PC-9 (cell line): Measurements from ENCODE around the gene SUFU. TPM values are rescaled to one million over a fixed set of nuclear protein-coding genes. Genes with fewer than 3 reads are reported as not detected.

Experiments used
- BruUV-seq: library from RNA; stranded (reverse); fragments of 400-500 nt; replicated peaks from 2 replicates; lab custom pipeline; 2021; lab: Mats Ljungman, UMichigan
- CTCF ChIA-PET: fragments of 300-600 bp; sonication (Branson Sonifier 250); formaldehyde crosslinking; loops from one replicate; lab custom pipeline; 2022; ENCODE audit warnings: antibody characterized with exemption; lab: Charles Lee
- POLR2A ChIA-PET: fragments of 300-600 bp; sonication (Branson Sonifier 250); formaldehyde crosslinking; loops from one replicate; lab custom pipeline; 2022; ENCODE audit warnings: antibody characterized with exemption; ENCODE audit not compliant: unreplicated experiment; lab: Charles Lee
- DNase-seq, 2 experiments: peaks; one replicate each; pipeline versions ENCODE4 v3.0.0 to v3.0.0-alpha.2; 2015 to 2022; ENCODE audit warnings: mixed read lengths in 1 of 2
- H2AFZ ChIP-seq: fragments of 200-600 bp; sonication (generic); 2 replicates; pipeline ENCODE4 v1.8.1; 2017; ENCODE audit warnings: antibody characterized with exemption
- H3F3A ChIP-seq: fragments of 200-600 bp; sonication (generic); 2 replicates; pipeline ENCODE4 v1.8.1; 2017; ENCODE audit warnings: antibody characterized with exemption, mild to moderate bottlenecking, low read depth; ENCODE audit not compliant: insufficient read depth
- H3K27ac ChIP-seq: fragments of 200-600 bp; sonication (generic); 2 replicates; pipeline ENCODE4 v1.6.1; 2016; ENCODE audit warnings: mixed run types
- H3K27me3 ChIP-seq: fragments of 200-600 bp; sonication (generic); 2 replicates; pipeline ENCODE4 v1.6.1; 2016; ENCODE audit warnings: low read depth, mixed run types; ENCODE audit not compliant: insufficient read depth
- H3K36me3 ChIP-seq: fragments of 200-600 bp; sonication (generic); 2 replicates; pipeline ENCODE4 v1.6.1; 2016; ENCODE audit warnings: low read depth, mixed run types
- H3K4me1 ChIP-seq: fragments of 200-600 bp; sonication (generic); replicated peaks from 2 replicates; pipeline ENCODE4 v1.6.1; 2016; ENCODE audit warnings: mixed run types; ENCODE audit not compliant: insufficient read depth
- H3K4me2 ChIP-seq: fragments of 200-600 bp; sonication (generic); 2 replicates; pipeline ENCODE4 v1.6.1; 2017; ENCODE audit warnings: mixed run types
- H3K4me3 ChIP-seq: fragments of 200-600 bp; sonication (generic); 2 replicates; pipeline ENCODE4 v1.6.1; 2016; ENCODE audit warnings: mixed run types
- H3K79me2 ChIP-seq: fragments of 200-600 bp; sonication (generic); 2 replicates; pipeline ENCODE4 v1.6.1; 2017; ENCODE audit warnings: low read depth, mixed run types
- H3K9me2 ChIP-seq: fragments of 200-600 bp; sonication (generic); 2 replicates; pipeline ENCODE4 v1.8.1; 2017; ENCODE audit warnings: mild to moderate bottlenecking; ENCODE audit not compliant: insufficient read depth
- H3K9me3 ChIP-seq: fragments of 200-600 bp; sonication (generic); 2 replicates; pipeline ENCODE4 v1.8.1; 2016; ENCODE audit warnings: low read depth; ENCODE audit not compliant: insufficient read depth
- H4K20me1 ChIP-seq: fragments of 200-600 bp; sonication (generic); 2 replicates; pipeline ENCODE4 v1.8.1; 2017; ENCODE audit not compliant: insufficient read depth
- CTCF ChIP-seq: fragments of 200-600 bp; sonication (generic); conservative IDR thresholded peaks from 2 replicates; pipeline ENCODE4 v1.6.1; 2017; ENCODE audit warnings: mixed run types, antibody characterized with exemption, mild to moderate bottlenecking, moderate library complexity
- EZH2 ChIP-seq: fragments of 200-600 bp; sonication (generic); IDR thresholded peaks from 2 replicates; pipeline ENCODE4 v1.8.0; 2017; ENCODE audit warnings: antibody characterized with exemption, low read depth
- intact Hi-C: fragments of 100-400 bp; cut with micrococcal nuclease; formaldehyde crosslinking; loops from one replicate; pipeline ENCODE4 v1.10.0; 2022; ENCODE audit not compliant: unreplicated experiment
- total RNA-seq: library from RNA; stranded (reverse); gene quantifications from 2 replicates; pipeline ENCODE4 v1.2.3, GENCODE V29; 2021

SUFU gene
- total RNA-seq, 1 experiment from 2014 or later, result 20.2 TPM

GRCh38 chr10:102468683-102469082 is 35.1 kb upstream of the SUFU start:
- intact Hi-C loops, result no loop called here
- CTCF ChIA-PET, result no interaction called here
- TF ChIP-seq EZH2 (no peak), CTCF (no peak)
- DNase-seq, result no peak
- POLR2A ChIA-PET, result no interaction called here
- Histone ChIP-seq H3K36me3 (no peaks in the 10 kb centered on the region), H3K79me2 (no peaks in the 10 kb centered on the region), H3K4me3 (no peak overlapping the region), H3F3A (no peaks in the 10 kb centered on the region), H3K4me2 (no peak overlapping the region), H2AFZ (no peak overlapping the region), H3K27ac (no peak overlapping the region), H3K27me3 (no peaks in the 10 kb centered on the region), H3K4me1 (no peaks in the 10 kb centered on the region), H4K20me1 (no peaks in the 10 kb centered on the region), H3K9me2 (no peaks in the 10 kb centered on the region), H3K9me3 (no peaks in the 10 kb centered on the region)
- no TSS peak for BruUV-seq

- no peaks in the 10 kb centered on the region for H3K36me3 ChIP-seq
- no peaks in the 10 kb centered on the region for H3K9me3 ChIP-seq
- H3K4me2 ChIP-seq, result no peak overlapping the region
- TF ChIP-seq EZH2 (no peak), CTCF (no peak)
- no peak overlapping the region for H2AFZ ChIP-seq
- H4K20me1 ChIP-seq, result no peaks in the 10 kb centered on the region
- ChIA-PET POLR2A (no interaction called here), CTCF (no interaction called here)
- no TSS peak for BruUV-seq
- H3K27me3 ChIP-seq, result no peaks in the 10 kb centered on the region
- no peaks in the 10 kb centered on the region for H3F3A ChIP-seq
- H3K9me2 ChIP-seq, result no peaks in the 10 kb centered on the region
- no peak for DNase-seq
- intact Hi-C loops, result no loop called here
- no peaks in the 10 kb centered on the region for H3K79me2 ChIP-seq
- H3K27ac ChIP-seq, result no peak overlapping the region
- no peaks in the 10 kb centered on the region for H3K4me1 ChIP-seq
- no peak overlapping the region for H3K4me3 ChIP-seq
Measured at GRCh38 chr10:102470579-102471546, 32.9 kb upstream of the SUFU start.

GRCh38 chr10:102473445-102474331 is 30.1 kb upstream of the SUFU start:
- ChIA-PET POLR2A (no interaction called here), CTCF (no interaction called here)
- Histone ChIP-seq H2AFZ (no peak overlapping the region), H3K9me3 (no peaks in the 10 kb centered on the region), H3K9me2 (no peaks in the 10 kb centered on the region), H3K79me2 (no peaks in the 10 kb centered on the region), H3K4me2 (no peak overlapping the region), H3K4me1 (no peaks in the 10 kb centered on the region), H3K27me3 (no peaks in the 10 kb centered on the region), H3K27ac (no peak overlapping the region), H3F3A (no peaks in the 10 kb centered on the region), H3K4me3 (no peak overlapping the region), H3K36me3 (no peaks in the 10 kb centered on the region), H4K20me1 (no peaks in the 10 kb centered on the region)
- intact Hi-C loops, result no loop called here
- no peak for TF ChIP-seq CTCF
- TF ChIP-seq EZH2, result no peak
- DNase-seq, result no peak
- no TSS peak for BruUV-seq
